Trophoblast cell (in vitro differentiated cells and primary cell): ENCODE data around the gene RNF180.

Experiments
- DNase-seq, 2 donors: peaks; one replicate each; pipeline ENCODE4 v3.0.0-alpha.2; 2016
- H2AFZ ChIP-seq: 2 replicates; pipeline ENCODE4 v1.6.1; 2013; ENCODE audit warnings: low read length, moderate library complexity, mild to moderate bottlenecking; ENCODE audit not compliant: insufficient read depth, poor library complexity
- H2AK5ac ChIP-seq: 2 replicates; pipeline ENCODE4 v1.6.1; 2013; ENCODE audit warnings: mild to moderate bottlenecking, low read length
- H2BK120ac ChIP-seq: 2 replicates; pipeline ENCODE4 v1.6.1; 2013; ENCODE audit warnings: low read length, mild to moderate bottlenecking, moderate library complexity; ENCODE audit not compliant: insufficient read depth, poor library complexity
- H2BK12ac ChIP-seq: 2 replicates; pipeline ENCODE4 v1.6.1; 2013; ENCODE audit warnings: mild to moderate bottlenecking, low read length, moderate library complexity
- H2BK5ac ChIP-seq: 2 replicates; pipeline ENCODE4 v1.6.1; 2013; ENCODE audit warnings: low read length, low read depth, moderate library complexity, mild to moderate bottlenecking; ENCODE audit not compliant: poor library complexity
- H3K14ac ChIP-seq: 2 replicates; pipeline ENCODE4 v1.6.1; 2013; ENCODE audit warnings: mild to moderate bottlenecking, low read length
- H3K18ac ChIP-seq: 2 replicates; pipeline ENCODE4 v1.6.1; 2013; ENCODE audit warnings: mild to moderate bottlenecking, low read length
- H3K23ac ChIP-seq: 2 replicates; pipeline ENCODE4 v1.6.1; 2013; ENCODE audit warnings: low read length
- H3K27ac ChIP-seq: 2 replicates; pipeline ENCODE4 v1.5.1; 2013; ENCODE audit warnings: low read depth, mild to moderate bottlenecking, inconsistent platforms, low read length, moderate library complexity
- H3K27me3 ChIP-seq: 2 replicates; pipeline ENCODE4 v1.6.1; 2013; ENCODE audit warnings: inconsistent platforms, mild to moderate bottlenecking, low read length, moderate library complexity; ENCODE audit not compliant: insufficient read depth
- H3K36me3 ChIP-seq, 2 experiments: 1 replicate in 1 of 2; 2 replicates in 1 of 2; pipeline ENCODE4 v1.6.1; 2013; ENCODE audit warnings: low read length in 2 of 2, mild to moderate bottlenecking in 2 of 2, moderate library complexity in 1 of 2; ENCODE audit not compliant: insufficient read depth in 2 of 2, control insufficient read depth in 1 of 2
- H3K4ac ChIP-seq: 2 replicates; pipeline ENCODE4 v1.6.1; 2013; ENCODE audit warnings: low read depth, mild to moderate bottlenecking, low read length, moderate library complexity
- H3K4me1 ChIP-seq, 2 experiments: 1 replicate in 1 of 2; 2 replicates in 1 of 2; pipeline ENCODE4 v1.6.1; 2013; ENCODE audit warnings: low read length in 2 of 2, mild to moderate bottlenecking in 2 of 2, moderate library complexity in 1 of 2; ENCODE audit not compliant: insufficient read depth in 2 of 2, control insufficient read depth in 1 of 2
- H3K4me2 ChIP-seq: 2 replicates; pipeline ENCODE4 v1.6.1; 2013; ENCODE audit warnings: inconsistent platforms, mild to moderate bottlenecking, low read length, moderate library complexity
- H3K4me3 ChIP-seq: 2 replicates; pipeline ENCODE4 v1.5.1; 2013; ENCODE audit warnings: mild to moderate bottlenecking, low read depth, low read length, inconsistent platforms
- H3K79me1 ChIP-seq: one replicate; pipeline ENCODE4 v1.6.1; 2013; ENCODE audit warnings: low read length
- H3K79me2 ChIP-seq: 2 replicates; pipeline ENCODE4 v1.6.1; 2013; ENCODE audit warnings: low read length, mild to moderate bottlenecking; ENCODE audit not compliant: control insufficient read depth, insufficient read depth, poor library complexity
- H3K9ac ChIP-seq: 2 replicates; pipeline ENCODE4 v1.6.1; 2013; ENCODE audit warnings: mild to moderate bottlenecking, low read length
- H3K9me3 ChIP-seq: 2 replicates; pipeline ENCODE4 v1.6.1; 2013; ENCODE audit warnings: low read depth, mild to moderate bottlenecking, control low read depth, inconsistent platforms, low read length; ENCODE audit not compliant: insufficient read depth
- H4K12ac ChIP-seq: 2 replicates; pipeline ENCODE4 v1.6.1; 2013; ENCODE audit warnings: low read depth, mild to moderate bottlenecking, low read length, moderate library complexity
- H4K8ac ChIP-seq: 2 replicates; pipeline ENCODE4 v1.6.1; 2013; ENCODE audit warnings: low read depth, mild to moderate bottlenecking, low read length, moderate library complexity
- H4K91ac ChIP-seq: one replicate; pipeline ENCODE4 v1.6.1; 2013; ENCODE audit warnings: low read depth, mild to moderate bottlenecking, low read length, moderate library complexity
- WGBS: extraction: QIAGEN DNeasy Blood & Tissue Kit; methylation state at CpG from one replicate; pipeline ENCODE4 v1.1.7; 2013; ENCODE audit warnings: missing lambda C conversion rate; ENCODE audit not compliant: insufficient read length, insufficient coverage; ENCODE audit errors: extremely low coverage; 5-methylcytosine and 5-hydroxymethylcytosine counted together

Gene RNF180

DNA sequence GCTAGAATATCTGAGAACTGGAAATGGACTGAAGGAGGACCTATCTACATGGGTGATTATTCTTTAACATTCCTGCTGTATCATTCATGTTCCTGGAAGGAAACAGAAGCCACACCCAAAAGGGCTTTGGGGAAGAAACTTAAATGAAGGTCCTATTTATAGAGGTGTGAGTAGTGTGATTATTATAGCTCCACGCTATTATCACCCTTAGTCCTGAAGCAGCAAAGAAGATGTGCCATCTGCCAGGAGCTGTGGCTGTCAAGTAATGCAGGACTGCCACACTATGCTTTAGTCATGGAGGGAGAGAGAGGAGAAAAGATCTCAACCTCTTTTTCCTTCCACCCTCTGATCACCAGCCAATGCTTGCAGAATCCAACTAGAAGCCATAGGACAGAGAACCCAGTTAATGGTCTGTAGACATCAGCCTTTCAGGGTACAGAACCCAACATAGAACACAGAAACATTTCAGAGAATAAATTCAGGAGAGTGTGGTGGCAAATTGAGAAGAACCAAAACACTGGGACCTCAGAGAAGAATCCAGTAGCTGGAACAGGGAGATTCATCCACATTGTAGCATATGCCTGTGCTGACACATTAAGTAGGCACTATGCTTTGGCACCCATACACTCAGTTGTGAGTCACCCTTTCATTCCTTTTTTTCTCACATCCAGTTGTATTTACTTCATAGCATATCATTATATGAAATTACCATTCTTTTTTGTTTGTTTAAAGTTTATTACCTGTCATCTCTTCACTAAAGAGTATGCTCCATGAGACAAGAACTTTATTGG is 21.0 kb upstream of the RNF180 start:
- no peak overlapping the region for H2BK5ac ChIP-seq
- H2BK120ac ChIP-seq: no peak overlapping the region
- no peak overlapping the region for H3K18ac ChIP-seq
- no peak overlapping the region for H3K27ac ChIP-seq
- no peaks in the 10 kb centered on the region for H3K27me3 ChIP-seq
- WGBS: no CpG with 5 or more reads among the region's 1 CpG
- DNase-seq: no peak
- no peak overlapping the region for H3K9ac ChIP-seq
- no peak overlapping the region for H2BK12ac ChIP-seq
- no peaks in the 10 kb centered on the region for H3K79me2 ChIP-seq
- H2AK5ac ChIP-seq: no peak overlapping the region
- H2AFZ ChIP-seq: no peak overlapping the region
- no peak overlapping the region for H4K91ac ChIP-seq
- no peak overlapping the region for H3K14ac ChIP-seq
- no peak overlapping the region for H3K23ac ChIP-seq
- no peak overlapping the region for H3K4ac ChIP-seq
- H3K4me2 ChIP-seq: no peak overlapping the region
- H4K8ac ChIP-seq: no peak overlapping the region
- no peak overlapping the region for H3K4me3 ChIP-seq
- no peaks in the 10 kb centered on the region for H3K4me1 ChIP-seq
- H4K12ac ChIP-seq: no peak overlapping the region
- H3K36me3 ChIP-seq: no peaks in the 10 kb centered on the region
- no peaks in the 10 kb centered on the region for H3K79me1 ChIP-seq
- no peaks in the 10 kb centered on the region for H3K9me3 ChIP-seq

DNA sequence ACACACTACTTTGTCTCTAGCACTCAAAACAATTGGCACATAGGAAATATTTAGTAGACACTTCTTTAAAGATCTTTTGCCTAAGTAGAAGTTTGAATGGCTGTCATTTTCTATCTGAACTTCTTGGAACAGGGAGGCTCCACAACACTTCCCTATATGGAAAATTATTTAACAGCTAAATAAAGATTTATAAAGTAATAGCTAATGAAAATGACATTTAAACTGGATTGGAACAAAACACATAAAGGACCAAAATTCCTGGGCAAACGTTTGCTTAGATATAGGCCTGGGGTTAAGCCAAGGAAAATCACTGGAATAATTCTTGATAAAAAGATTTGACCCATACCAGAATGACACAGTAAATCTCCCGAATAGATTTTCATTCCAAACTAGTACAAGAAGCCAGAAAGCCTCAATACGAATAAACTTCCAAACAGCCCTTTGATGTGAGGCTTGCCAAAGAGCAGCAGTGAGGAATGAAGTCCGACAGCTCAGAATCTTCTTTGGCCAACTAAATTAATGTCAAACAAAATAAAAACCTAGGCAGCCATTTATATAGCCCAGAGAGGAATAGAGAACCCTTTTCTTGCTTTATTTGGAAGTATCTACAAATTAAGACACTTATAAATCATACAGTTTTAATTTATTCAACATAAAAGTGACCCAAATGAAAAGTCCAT is 20.3 kb upstream of the RNF180 start:
- H3K27ac ChIP-seq: no peak overlapping the region
- DNase-seq: no peak
- H2BK120ac ChIP-seq: no peak overlapping the region
- H3K79me1 ChIP-seq: no peaks in the 10 kb centered on the region
- no peak overlapping the region for H2AFZ ChIP-seq
- H3K14ac ChIP-seq: no peak overlapping the region
- no peaks in the 10 kb centered on the region for H3K27me3 ChIP-seq
- H3K4me3 ChIP-seq: no peak overlapping the region
- no peaks in the 10 kb centered on the region for H3K4me1 ChIP-seq
- no peak overlapping the region for H3K9ac ChIP-seq
- no peak overlapping the region for H3K4me2 ChIP-seq
- H3K4ac ChIP-seq: no peak overlapping the region
- H3K36me3 ChIP-seq: no peaks in the 10 kb centered on the region
- no peak overlapping the region for H2BK12ac ChIP-seq
- no peak overlapping the region for H4K8ac ChIP-seq
- H2AK5ac ChIP-seq: no peak overlapping the region
- H2BK5ac ChIP-seq: no peak overlapping the region
- peaks cover 1% of the 10 kb centered on the region for H3K9me3 ChIP-seq
- H3K18ac ChIP-seq: no peak overlapping the region
- H4K91ac ChIP-seq: no peak overlapping the region
- H3K23ac ChIP-seq: no peak overlapping the region
- H4K12ac ChIP-seq: no peak overlapping the region
- no CpG with 5 or more reads among the region's 4 CpGs for WGBS
- H3K79me2 ChIP-seq: no peaks in the 10 kb centered on the region

DNA sequence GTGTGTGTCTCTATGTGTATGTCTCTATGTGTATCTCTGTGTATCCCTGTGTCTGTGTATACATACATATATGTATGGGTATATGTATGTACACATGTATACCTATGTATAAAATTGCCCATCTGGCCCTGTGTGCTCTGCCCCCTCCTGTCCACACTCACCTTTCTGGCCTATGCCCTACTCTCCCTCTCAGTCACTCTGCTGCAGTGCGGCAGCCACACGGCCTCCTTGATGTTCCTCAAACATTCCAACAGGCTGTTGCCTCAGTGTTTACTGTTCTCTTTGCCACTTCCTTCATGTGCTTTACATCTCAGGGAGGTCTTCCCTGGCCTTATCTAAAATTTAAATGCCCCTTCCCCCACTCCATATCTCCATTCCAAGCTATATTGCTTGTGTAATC is 18.3 kb upstream of the RNF180 start:
- Histone ChIP-seq H3K79me1 (no peaks in the 10 kb centered on the region), H2BK12ac (no peak overlapping the region), H4K8ac (no peak overlapping the region), H3K18ac (no peak overlapping the region), H3K23ac (no peak overlapping the region), H3K79me2 (no peaks in the 10 kb centered on the region), H2BK120ac (no peak overlapping the region), H3K36me3 (no peaks in the 10 kb centered on the region), H4K91ac (no peak overlapping the region), H3K9ac (no peak overlapping the region), H3K4me3 (no peak overlapping the region), H3K27me3 (no peaks in the 10 kb centered on the region), H3K14ac (no peak overlapping the region), H2AK5ac (no peak overlapping the region), H3K9me3 (peaks cover 1% of the 10 kb centered on the region), H3K4me2 (no peak overlapping the region), H2AFZ (no peak overlapping the region), H3K4me1 (no peaks in the 10 kb centered on the region), H3K4ac (no peak overlapping the region), H4K12ac (no peak overlapping the region), H2BK5ac (no peak overlapping the region), H3K27ac (no peak overlapping the region)
- WGBS: no CpG with 5 or more reads among the region's 2 CpGs
- DNase-seq: no peak

DNA sequence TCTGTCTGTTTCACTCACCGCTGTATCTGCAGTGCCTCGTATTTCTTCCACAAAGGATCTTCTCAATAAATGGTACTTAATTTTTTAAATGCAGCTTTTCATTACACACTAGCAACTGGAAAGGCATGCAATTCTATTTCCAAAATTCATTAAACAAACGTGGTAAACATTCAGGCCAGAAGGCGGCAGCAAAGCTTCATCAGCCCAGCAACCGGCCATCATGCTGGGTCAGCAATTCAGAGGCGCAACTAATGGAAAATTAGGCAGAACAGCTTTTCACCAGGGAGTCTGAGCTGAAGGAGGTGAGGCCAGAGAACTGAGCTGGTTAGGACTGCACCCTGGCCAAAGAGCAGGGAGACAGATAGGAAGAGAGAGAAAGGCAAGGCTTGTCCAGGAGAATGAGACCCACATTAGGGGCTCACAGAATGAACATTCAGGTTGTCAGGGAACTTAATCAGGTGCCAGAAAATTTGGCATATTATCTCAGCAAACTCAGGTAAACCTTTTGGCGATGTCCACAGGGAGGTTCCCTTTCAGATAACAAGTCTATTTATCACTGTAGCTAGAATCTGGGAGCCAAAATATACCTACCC is 17.7 kb upstream of the RNF180 start:
- H3K4me2 ChIP-seq: no peak overlapping the region

More for the DNA sequence above, 17.7 kb upstream of the RNF180 start:
- no peak overlapping the region for H2BK12ac ChIP-seq
- H3K4ac ChIP-seq: no peak overlapping the region
- no peak overlapping the region for H3K4me3 ChIP-seq
- no peaks in the 10 kb centered on the region for H3K4me1 ChIP-seq
- no peak overlapping the region for H3K23ac ChIP-seq
- H3K18ac ChIP-seq: no peak overlapping the region
- no peak overlapping the region for H3K9ac ChIP-seq
- H3K36me3 ChIP-seq: no peaks in the 10 kb centered on the region
- H3K27ac ChIP-seq: no peak overlapping the region
- no peak overlapping the region for H2BK120ac ChIP-seq
- H2AFZ ChIP-seq: no peak overlapping the region
- peaks cover 1% of the 10 kb centered on the region for H3K9me3 ChIP-seq
- no peaks in the 10 kb centered on the region for H3K79me1 ChIP-seq
- no CpG with 5 or more reads among the region's 7 CpGs for WGBS
- peak; percentile 4 to 57 for DNase-seq
- H2BK5ac ChIP-seq: no peak overlapping the region
- H2AK5ac ChIP-seq: no peak overlapping the region
- no peak overlapping the region for H4K12ac ChIP-seq
- H4K91ac ChIP-seq: no peak overlapping the region
- no peaks in the 10 kb centered on the region for H3K79me2 ChIP-seq
- no peaks in the 10 kb centered on the region for H3K27me3 ChIP-seq
- no peak overlapping the region for H3K14ac ChIP-seq
- H4K8ac ChIP-seq: no peak overlapping the region
